K562 (cell line): Measurements from ENCODE around the gene PPM1N. TPM values are rescaled to one million over a fixed set of nuclear protein-coding genes. Genes with fewer than 3 reads are reported as not detected.

Experiments
- ADNP ChIP-seq: fragments of 200-800 bp; sonication (Bioruptor generic); IDR thresholded peaks from 2 replicates; pipeline ENCODE4 v1.6.1; 2016; ENCODE audit warnings: missing genetic modification characterization, missing compliant biosample characterization
- ARID2 ChIP-seq: fragments of 450-650 bp; IDR thresholded peaks from 2 replicates; pipeline ENCODE4 v1.6.1; 2017; ENCODE audit warnings: antibody characterized with exemption, mild to moderate bottlenecking
- CC2D1A ChIP-seq: fragments of 450-650 bp; IDR thresholded peaks from 2 replicates; pipeline ENCODE4 v1.6.1; 2017; ENCODE audit warnings: mild to moderate bottlenecking
- CEBPG ChIP-seq, 3 experiments: fragments of 200-800 bp in 1 of 3; sonication (Bioruptor generic) in 1 of 3; sonication (generic) in 1 of 3; formaldehyde crosslinking in 1 of 3; IDR thresholded peaks in 2 of 3; conservative IDR thresholded peaks in 1 of 3; 2 replicates each; pipeline versions ENCODE4 v1.6.1 to v1.8.0; 2016 to 2022; ENCODE audit warnings: missing compliant biosample characterization in 2 of 3, missing genetic modification characterization in 2 of 3, mild to moderate bottlenecking in 1 of 3, missing genetic modification reagents in 1 of 3
- COPS2 ChIP-seq: fragments of 450-650 bp; conservative IDR thresholded peaks from 2 replicates; pipeline ENCODE4 v1.6.1; 2016; ENCODE audit warnings: mild to moderate bottlenecking, moderate library complexity
- DMBX1 ChIP-seq: fragments of 250-450 bp; sonication (Bioruptor Pico); IDR thresholded peaks from 2 replicates; pipeline ENCODE4 v1.8.0; 2022; ENCODE audit warnings: inconsistent platforms, mild to moderate bottlenecking, moderate library complexity, borderline replicate concordance
- E2F8 ChIP-seq: fragments of 450-650 bp; IDR thresholded peaks from 2 replicates; pipeline ENCODE4 v1.7.1; 2018; ENCODE audit warnings: mild to moderate bottlenecking, low read depth; ENCODE audit not compliant: partially characterized antibody
- FOXJ2 ChIP-seq: fragments of 200-800 bp; sonication (Bioruptor generic); IDR thresholded peaks from 2 replicates; pipeline ENCODE4 v1.6.1; 2016; ENCODE audit warnings: missing genetic modification characterization, missing compliant biosample characterization
- GABPB1 ChIP-seq: sonication (generic); formaldehyde crosslinking; IDR thresholded peaks from 2 replicates; pipeline ENCODE4 v1.8.0; 2022; ENCODE audit warnings: mild to moderate bottlenecking, missing genetic modification reagents
- GTF2F1 ChIP-seq: IDR thresholded peaks from 2 replicates; pipeline ENCODE4 v1.6.1; 2011; ENCODE audit warnings: low read depth, low read length, improper control_type of control experiment
- HOXB6 ChIP-seq: fragments of 250-450 bp; sonication (Bioruptor Pico); IDR thresholded peaks from 2 replicates; pipeline ENCODE4 v1.5.1; 2022; ENCODE audit warnings: mild to moderate bottlenecking, borderline replicate concordance
- KAT7 ChIP-seq: sonication (generic); formaldehyde crosslinking; IDR thresholded peaks from 2 replicates; pipeline ENCODE4 v1.8.0; 2022; ENCODE audit warnings: missing genetic modification reagents, mild to moderate bottlenecking, borderline replicate concordance
- LCOR ChIP-seq: sonication (generic); formaldehyde crosslinking; IDR thresholded peaks from 2 replicates; pipeline ENCODE4 v1.8.0; 2022; ENCODE audit warnings: mild to moderate bottlenecking, missing genetic modification reagents
- LEF1 ChIP-seq: fragments of 450-650 bp; IDR thresholded peaks from 2 replicates; pipeline ENCODE4 v1.6.1; 2016; ENCODE audit warnings: mild to moderate bottlenecking
- MAX ChIP-seq: sonication (generic); formaldehyde crosslinking; IDR thresholded peaks from 2 replicates; pipeline ENCODE4 v1.9.0; 2022; ENCODE audit warnings: mild to moderate bottlenecking, missing genetic modification reagents
- NR1H2 ChIP-seq: sonication (generic); formaldehyde crosslinking; IDR thresholded peaks from 2 replicates; pipeline ENCODE4 v1.4.0; 2020; ENCODE audit warnings: mild to moderate bottlenecking, missing genetic modification reagents
- OTX1 ChIP-seq: fragments of 450-650 bp; formaldehyde crosslinking; IDR thresholded peaks from 2 replicates; pipeline ENCODE4 v1.4.0; 2022; ENCODE audit warnings: mild to moderate bottlenecking
- PML ChIP-seq: IDR thresholded peaks from 2 replicates; pipeline ENCODE4 v1.6.1; 2012; ENCODE audit warnings: low read length, inconsistent platforms
- TGIF2 ChIP-seq: sonication (generic); formaldehyde crosslinking; IDR thresholded peaks from 2 replicates; pipeline ENCODE4 v1.8.1; 2022; ENCODE audit warnings: mild to moderate bottlenecking, missing genetic modification reagents, moderate library complexity
- ZNF384 ChIP-seq: IDR thresholded peaks from 2 replicates; pipeline ENCODE4 v1.6.1; 2012; ENCODE audit warnings: low read depth, low read length, improper control_type of control experiment
- ZNF717 ChIP-seq: fragments of 250-450 bp; sonication (Bioruptor Pico); IDR thresholded peaks from 2 replicates; pipeline ENCODE4 v1.5.0; 2021
- ZNF764 ChIP-seq: fragments of 250-450 bp; sonication (Bioruptor Pico); IDR thresholded peaks from 2 replicates; pipeline ENCODE4 v1.4.0; 2020; ENCODE audit warnings: low read depth, mild to moderate bottlenecking, moderate library complexity
- polyA plus RNA-seq, 8 experiments: library from polyadenylated mRNA; depleted of rRNA in 4 of 8; stranded (reverse) in 5 of 8; unstranded in 3 of 8; fragments of >200 nt; fragmentation: Nextera tagmentation in 2 of 8; fragmentation: Illumina TruSeq in 1 of 8; extraction: Ambion mirVana in 2 of 8; extraction: Trizol in 1 of 8; gene quantifications; 2 replicates each; pipeline versions ENCODE4 v1.2.1 to v1.2.3, GENCODE V29; 2011 to 2014; ENCODE audit warnings: inconsistent platforms in 1 of 8, missing spikeins in 1 of 8
- total RNA-seq, 7 experiments: library from RNA; depleted of rRNA in 6 of 7; stranded (reverse); fragments of >200 nt in 6 of 7; fragmentation: Illumina TruSeq in 2 of 7; extraction: Trizol in 2 of 7; gene quantifications; 2 replicates each; pipeline versions ENCODE4 v1.2.1 to v1.2.3, GENCODE V29; 2011 to 2021; ENCODE audit warnings: low replicate concordance in 1 of 7
- TF ChIP-seq, protein P1 (sequence below): sonication (generic); formaldehyde crosslinking; IDR thresholded peaks from 2 replicates; pipeline ENCODE4 v1.8.1; 2023; ENCODE audit warnings: mild to moderate bottlenecking, missing genetic modification reagents
- TF ChIP-seq, protein P2 (sequence below): IDR thresholded peaks from 3 replicates; pipeline ENCODE4 v1.6.1; 2011; ENCODE audit warnings: borderline replicate concordance, mild to moderate bottlenecking; ENCODE audit not compliant: insufficient read length, insufficient read depth

Gene PPM1N
- total and polyA plus RNA-seq, 9 of the 15 experiments (the other 6 are each of a cell fraction or from before 2014, with no cell fraction given), result 4.5 to 15.6 (median 8.7) TPM

GRCh38 chr19:45455707-45456499 lies 42.3 kb upstream of the PPM1N start (continued):
- TF ChIP-seq, protein P1, sequence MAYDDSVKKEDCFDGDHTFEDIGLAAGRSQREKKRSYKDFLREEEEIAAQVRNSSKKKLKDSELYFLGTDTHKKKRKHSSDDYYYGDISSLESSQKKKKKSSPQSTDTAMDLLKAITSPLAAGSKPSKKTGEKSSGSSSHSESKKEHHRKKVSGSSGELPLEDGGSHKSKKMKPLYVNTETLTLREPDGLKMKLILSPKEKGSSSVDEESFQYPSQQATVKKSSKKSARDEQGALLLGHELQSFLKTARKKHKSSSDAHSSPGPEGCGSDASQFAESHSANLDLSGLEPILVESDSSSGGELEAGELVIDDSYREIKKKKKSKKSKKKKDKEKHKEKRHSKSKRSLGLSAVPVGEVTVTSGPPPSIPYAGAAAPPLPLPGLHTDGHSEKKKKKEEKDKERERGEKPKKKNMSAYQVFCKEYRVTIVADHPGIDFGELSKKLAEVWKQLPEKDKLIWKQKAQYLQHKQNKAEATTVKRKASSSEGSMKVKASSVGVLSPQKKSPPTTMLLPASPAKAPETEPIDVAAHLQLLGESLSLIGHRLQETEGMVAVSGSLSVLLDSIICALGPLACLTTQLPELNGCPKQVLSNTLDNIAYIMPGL (CRISPR knock-in tag), result no peak
- peak; percentile 99 for TF ChIP-seq MAX (CRISPR knock-in tag)
- no peak for TF ChIP-seq NR1H2 (CRISPR knock-in tag)
- no peak for TF ChIP-seq CEBPG (CRISPR knock-in tag; IDR thresholded peaks at IDR 0.05)
- no peak for TF ChIP-seq CEBPG (tag; conservative IDR thresholded peaks at IDR 0.05 in 1 of 2, IDR thresholded peaks at IDR 0.05 in 1 of 2)
- TF ChIP-seq OTX1 (CRISPR knock-in tag), result no peak
- peak; percentile 48; the same call in 1 of the 2 replicates for TF ChIP-seq GABPB1 (CRISPR knock-in tag)
- TF ChIP-seq ADNP, result no peak
- no peak for TF ChIP-seq HOXB6 (CRISPR knock-in tag)
- no peak for TF ChIP-seq COPS2
- TF ChIP-seq DMBX1 (CRISPR knock-in tag), result no peak
- TF ChIP-seq ARID2, result no peak
- TF ChIP-seq ZNF764 (CRISPR knock-in tag), result no peak
- TF ChIP-seq CC2D1A, result no peak
- TF ChIP-seq, protein P2, sequence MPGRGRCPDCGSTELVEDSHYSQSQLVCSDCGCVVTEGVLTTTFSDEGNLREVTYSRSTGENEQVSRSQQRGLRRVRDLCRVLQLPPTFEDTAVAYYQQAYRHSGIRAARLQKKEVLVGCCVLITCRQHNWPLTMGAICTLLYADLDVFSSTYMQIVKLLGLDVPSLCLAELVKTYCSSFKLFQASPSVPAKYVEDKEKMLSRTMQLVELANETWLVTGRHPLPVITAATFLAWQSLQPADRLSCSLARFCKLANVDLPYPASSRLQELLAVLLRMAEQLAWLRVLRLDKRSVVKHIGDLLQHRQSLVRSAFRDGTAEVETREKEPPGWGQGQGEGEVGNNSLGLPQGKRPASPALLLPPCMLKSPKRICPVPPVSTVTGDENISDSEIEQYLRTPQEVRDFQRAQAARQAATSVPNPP, result no peak
- no peak for TF ChIP-seq PML
- no peak for TF ChIP-seq ZNF384
- no peak for TF ChIP-seq TGIF2 (CRISPR knock-in tag)
- TF ChIP-seq GTF2F1, result no peak
- no peak for TF ChIP-seq KAT7 (CRISPR knock-in tag)
- no peak for TF ChIP-seq ZNF717 (CRISPR knock-in tag)
- TF ChIP-seq LCOR (CRISPR knock-in tag), result no peak; the same call in 1 of the 2 replicates
- peak; percentile 77 for TF ChIP-seq LEF1
- TF ChIP-seq FOXJ2, result no peak
- TF ChIP-seq E2F8, result no peak
